NCI-H1417 (cell line): Measurements from ENCODE around the gene CDV3.

Experiments
- DNase-seq, 3 experiments: peaks; one replicate each; lab custom pipeline; 2025; lab: John Stamatoyannopoulos, UW

Gene CDV3

DNA sequence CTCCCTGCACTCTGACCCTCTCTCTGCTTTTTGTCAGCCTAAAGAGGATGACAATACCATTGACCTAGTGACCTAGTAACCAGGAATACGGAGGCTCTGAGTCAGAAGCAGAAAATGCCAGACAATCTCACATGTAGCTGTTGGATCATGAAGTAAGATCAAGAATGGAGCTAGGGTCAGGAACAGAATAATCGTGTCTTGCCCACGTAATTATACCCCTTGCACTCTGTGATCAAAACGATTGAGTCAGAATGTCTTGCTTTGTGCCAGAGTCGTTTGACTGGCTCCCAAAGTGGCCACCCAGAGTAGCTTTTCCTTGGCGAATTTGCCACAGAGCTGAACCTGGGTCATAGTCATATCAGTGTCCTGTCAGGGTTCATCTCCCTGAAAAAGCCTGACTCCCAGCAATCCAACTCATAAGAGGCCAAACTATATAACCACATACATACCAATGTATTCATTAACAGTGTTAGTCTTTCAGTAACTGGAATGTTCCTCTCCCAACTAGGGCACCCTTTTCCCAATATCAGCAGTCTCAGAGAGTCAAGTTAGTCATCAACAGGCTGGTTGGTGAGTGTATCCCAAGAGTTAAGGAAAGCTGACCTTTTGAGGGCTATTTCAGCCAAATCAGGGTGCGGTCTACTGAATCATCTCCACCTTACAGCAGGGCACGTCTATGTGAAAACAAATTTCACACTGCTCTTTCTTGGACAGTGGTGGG, 5.0 kb upstream of the CDV3 start:
- DNase-seq = no peak

- DNase-seq = no peak
These were observed 3.1 kb upstream of the CDV3 start for GRCh38 chr3:133570139-133570936.

DNA sequence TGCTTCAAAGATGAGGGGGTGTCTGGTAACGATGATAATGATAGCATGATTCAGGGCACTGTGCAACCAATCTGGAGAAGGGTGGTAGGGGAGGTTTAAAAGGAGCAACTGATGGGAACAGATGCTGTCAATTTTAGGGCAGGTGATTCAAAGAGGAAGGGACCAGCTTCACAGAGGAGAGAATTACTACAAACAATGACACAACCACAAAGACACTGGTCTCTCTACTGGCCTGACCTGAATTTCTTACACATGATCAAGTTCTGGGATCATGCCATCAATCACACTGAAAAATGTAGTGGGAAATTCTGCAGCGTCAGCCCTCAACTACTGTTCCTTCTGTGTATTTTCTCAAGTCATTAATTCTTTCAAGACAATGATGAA, 2.6 kb upstream of the CDV3 start:
- DNase-seq = no peak

DNA sequence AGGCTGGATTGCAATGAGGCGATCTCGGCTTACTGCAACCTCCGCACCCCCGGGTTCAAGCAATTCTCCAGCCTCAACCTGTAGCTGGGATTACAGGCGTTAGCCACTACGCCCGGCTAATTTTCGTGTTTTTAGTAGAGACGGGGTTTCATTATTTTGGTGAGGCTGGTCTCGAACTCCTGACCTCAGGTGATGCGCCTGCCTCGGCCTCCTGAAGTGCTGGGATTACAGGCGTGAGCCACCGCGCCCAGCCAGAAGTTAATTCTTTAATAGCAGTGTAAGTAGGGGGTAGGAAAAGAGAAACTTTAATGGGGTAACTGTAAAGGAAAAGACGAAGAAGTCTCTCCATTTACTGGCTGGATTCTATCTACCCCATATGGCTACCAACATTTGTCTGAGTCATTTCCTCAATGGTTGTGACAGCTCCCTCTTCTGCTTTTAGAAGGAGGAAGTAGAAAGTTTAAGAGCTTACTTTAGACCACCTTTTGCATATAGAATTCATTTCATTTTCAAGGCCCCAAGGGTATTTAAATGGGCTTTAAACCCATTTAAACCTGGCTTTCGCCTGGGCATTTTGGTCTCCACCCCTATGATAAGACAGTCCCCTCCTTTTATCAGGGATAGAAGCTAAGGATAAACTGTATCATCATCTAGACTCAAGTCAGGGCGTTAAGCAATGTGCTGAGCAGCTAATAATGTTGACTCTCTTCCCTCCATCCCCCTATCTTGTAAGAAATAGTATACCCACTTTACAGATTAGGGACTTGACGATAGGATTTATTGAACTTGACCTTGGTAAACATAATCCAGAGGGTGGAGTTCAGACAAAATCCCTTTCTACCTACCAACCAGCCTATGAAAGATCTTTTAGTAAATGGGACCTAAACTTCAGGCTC, 1.1 kb upstream of the CDV3 start:
- DNase-seq = no peak

DNA sequence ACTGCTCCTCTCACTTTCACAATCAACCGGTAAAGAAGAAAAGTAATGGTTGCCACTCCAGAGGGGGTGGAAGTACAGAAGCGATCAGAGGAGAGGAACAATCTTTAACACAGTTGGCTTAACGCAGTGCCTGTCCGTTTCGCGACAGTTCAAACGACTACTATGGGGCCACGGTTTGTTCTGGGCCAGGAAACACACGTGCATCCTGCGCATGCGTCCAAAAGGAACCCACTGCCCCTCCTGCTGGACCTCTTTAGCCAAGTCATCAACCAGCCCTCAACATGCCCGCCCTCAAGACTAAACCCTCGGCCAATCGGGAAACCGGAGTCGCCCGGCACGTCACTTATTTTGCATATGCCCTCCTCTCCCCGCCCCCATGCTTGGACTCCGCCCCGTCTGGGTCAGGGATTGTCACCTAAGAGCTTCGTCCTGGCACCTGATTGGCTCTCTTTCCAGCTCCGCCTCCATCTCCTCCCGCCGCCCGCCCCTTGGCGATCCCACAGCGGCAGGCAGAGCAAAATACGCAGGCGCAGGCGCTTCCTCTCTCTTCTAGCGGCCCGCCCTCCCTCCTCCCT, 345 bp upstream of the CDV3 start:
- no peak for DNase-seq

GRCh38 chr3:133574260-133574881, 885 bp downstream of the CDV3 start:
- DNase-seq = no peak

DNA sequence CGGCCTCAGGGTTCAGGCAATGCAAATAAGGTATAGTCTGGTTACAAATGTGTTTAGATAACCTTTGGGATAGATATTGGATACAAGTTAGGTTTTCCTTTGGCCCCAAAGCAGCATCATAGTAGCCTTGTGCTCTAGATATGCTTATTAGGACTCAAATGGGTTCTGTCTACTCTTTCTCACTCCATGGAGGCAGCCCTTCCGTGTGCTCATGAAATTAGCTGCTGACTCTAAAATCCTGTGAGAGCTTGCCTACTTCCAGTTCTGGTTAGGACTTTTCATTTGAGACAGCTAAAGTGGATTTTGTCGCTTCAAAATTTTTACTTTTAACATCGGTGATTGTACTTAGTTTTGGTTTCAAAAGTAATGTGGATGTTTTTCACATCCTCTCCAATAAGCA, 1.6 kb downstream of the CDV3 start:
- no peak for DNase-seq

DNA sequence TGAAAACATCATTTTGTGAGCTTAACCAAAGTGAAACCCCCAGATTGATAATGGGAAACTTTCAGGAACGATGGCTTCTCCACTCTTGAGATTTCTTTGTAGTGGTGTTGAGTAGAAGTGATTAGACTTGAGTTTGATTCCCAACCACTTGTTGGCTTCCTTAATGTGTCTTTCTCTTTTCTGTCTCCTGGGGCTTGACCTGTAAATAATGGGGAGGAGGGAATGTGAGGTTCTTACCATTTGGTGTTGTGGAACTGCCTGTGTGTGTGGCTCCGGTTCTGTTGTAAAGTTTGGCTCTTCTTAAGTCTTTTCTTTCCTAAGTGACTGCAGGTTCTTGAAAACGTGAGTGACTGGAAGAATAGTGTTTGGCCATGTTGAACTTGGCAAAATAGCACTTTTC, 2.7 kb downstream of the CDV3 start:
- DNase-seq = no peak

- DNase-seq = no peak
These were observed 5.2 kb downstream of the CDV3 start for GRCh38 chr3:133578548-133579191.

DNA sequence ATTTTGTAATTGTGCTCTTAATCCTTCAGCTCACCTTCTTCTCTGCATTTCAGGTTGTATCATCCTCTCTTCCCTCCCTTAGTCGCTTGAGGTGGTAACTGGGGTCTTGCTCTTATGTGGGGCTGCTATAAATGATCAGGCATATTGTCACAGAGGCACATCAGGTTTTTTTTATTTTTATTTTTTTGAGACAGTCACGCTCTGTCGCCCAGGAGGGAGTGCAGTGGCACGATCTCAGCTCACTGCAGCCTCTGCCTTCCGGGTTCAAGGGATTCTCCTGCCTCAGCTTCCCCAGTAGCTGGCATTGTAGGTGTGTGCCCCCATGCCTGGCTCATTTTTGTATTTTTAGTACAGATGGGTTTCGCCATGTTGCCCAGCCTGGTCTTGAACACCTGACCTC, 9.9 kb downstream of the CDV3 start:
- DNase-seq = no peak

- no peak for DNase-seq
These were observed 14.5 kb downstream of the CDV3 start for GRCh38 chr3:133588035-133588434.

DNA sequence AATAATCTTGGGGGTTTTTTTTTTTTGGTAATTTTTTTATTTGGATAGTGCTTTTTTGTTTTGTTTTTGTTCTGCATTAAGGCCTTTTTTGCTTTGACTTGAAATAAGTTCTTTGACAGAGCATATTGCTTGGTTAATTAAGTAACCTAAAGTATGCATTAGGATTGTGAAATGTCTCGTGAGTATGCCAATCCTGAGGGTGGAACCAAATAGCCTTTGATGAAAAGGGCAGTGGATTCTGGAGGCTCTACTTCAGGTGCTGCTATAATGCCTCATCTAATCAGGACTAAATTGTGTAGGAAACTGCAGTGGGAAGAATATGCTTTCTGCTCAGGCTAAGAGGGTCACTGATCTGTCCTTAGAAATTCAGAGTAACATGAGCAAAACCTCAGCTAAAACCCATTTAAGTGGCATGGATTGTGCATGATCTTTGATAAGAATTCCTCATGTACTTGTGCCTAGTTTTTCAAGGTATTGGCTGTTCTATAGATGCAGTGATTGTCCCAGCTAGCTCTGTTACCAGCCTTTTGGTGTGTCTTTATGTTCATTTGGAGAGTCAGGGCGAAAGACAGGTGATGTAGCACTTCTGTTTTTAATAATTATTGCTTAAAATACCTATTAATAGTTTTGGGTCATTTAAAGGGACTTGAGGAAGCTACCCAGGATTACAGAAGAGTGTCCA, 15.4 kb downstream of the CDV3 start:
- no peak for DNase-seq

DNA sequence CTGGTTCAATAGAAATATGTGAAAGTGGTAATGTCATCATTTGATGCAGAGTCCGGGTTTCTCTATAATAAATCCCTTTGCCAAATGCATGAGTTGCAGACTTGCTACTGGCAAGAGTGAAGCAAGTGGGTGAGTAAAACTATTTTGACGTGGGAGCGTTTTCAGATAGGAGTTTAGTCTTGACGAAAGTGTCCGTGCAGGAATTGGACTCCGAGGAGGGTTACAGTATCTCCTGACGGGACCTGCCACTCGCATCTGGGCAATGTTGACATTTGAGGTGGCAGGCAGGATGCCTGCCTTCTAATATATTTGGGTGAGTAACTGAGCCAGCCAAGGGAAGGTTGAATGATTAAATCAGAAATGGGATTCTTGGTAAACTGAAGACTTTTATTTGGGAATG, 16.0 kb downstream of the CDV3 start:
- DNase-seq = no peak

DNA sequence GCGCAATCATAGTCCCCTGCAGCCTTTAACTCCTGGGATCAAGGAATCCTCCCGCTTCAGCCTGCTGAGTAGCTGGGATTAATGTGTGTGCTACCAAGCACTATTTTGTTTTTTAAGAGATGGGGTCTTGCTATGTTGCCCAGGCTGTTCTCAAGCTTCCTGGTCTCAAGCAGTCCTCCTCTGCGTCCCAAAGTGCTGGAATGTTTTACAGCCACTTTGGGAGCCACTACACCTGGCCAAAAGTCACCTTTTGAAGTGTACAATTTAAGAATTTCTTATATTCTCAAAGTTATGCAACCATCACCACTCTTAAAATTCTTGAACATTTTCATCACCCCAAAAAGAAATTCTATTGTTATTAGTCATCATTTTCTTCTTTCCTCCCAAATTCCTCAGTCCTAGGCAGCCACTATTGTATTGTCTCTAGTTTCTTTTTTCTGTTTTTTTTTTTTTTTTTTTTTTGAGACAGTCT, 17.8 kb downstream of the CDV3 start:
- no peak for DNase-seq

- no peak for DNase-seq
These were observed 19.4 kb downstream of the CDV3 start for GRCh38 chr3:133592843-133593242.

- no peak for DNase-seq
These were observed 19.8 kb downstream of the CDV3 start for GRCh38 chr3:133593243-133593642.

- DNase-seq = no peak
These were observed 21.9 kb downstream of the CDV3 start for GRCh38 chr3:133595341-133595740.

- DNase-seq = no peak
These were observed 24.9 kb downstream of the CDV3 start for GRCh38 chr3:133598405-133598804.

DNA sequence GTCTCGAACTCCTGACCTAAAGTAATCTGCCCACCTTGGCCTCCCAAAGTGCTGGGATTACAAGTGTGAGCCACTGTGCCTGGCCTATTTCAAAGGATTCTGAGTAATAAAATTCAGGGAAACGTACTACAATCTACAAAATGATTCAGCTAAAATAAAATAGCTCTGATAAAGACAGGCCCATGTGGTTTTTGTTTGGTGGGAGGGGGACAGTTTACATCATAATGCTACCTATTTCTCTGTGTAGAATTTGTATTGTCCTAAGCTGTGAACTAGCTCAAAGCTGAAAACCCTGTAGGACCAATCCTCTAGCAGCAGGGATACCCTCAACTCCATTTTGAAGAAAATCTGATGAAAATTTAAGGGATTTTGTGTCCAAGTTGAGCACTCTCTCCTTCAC, 25.8 kb downstream of the CDV3 start:
- no peak for DNase-seq

DNA sequence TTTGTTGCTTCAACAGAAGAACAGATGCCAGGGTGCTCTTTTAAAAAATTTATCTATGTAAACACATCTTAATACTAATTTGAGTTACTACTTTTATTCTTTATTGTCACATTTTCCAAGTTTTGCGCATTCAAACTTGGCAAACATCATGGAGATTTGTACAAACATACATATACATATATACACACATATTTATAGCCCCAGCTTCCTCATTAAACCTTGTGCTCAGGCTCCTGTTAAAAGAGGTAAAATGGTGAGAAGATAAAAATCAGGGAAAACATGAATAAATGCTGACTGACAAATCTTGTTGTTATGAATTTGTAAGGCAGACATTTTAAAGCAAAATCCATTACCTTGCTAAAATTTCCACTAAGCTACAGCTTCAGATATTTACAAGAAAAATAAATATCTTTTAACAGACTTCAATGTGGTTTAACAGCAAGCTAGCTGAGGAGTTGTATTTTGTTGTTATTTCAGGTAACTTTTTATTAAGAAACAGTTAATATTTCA, 27.1 kb downstream of the CDV3 start:
- DNase-seq = no peak
